ENCODE data around the gene ADAM15. TPM values are rescaled to one million over a fixed set of nuclear protein-coding genes. Genes with fewer than 3 reads are reported as not detected.

The ADAM15 gene
- total RNA-seq, 1 donor from 2014 or later, result 82.5 TPM

GRCh38 chr1:155084722-155085503, 33.8 kb downstream of the ADAM15 start:
- DNase-seq (ENCODE audit: low read depth in 2 of 2), result peak; percentile 88 to 94

GRCh38 chr1:155085504-155086127, 34.5 kb downstream of the ADAM15 start:
- DNase-seq (ENCODE audit: low read depth in 2 of 2), result peak in 1 of 2 donors; percentile 39

- DNase-seq (ENCODE audit: low read depth in 2 of 2), result peak; percentile 51 to 69
Measured at GRCh38 chr1:155086128-155086741, 35.1 kb downstream of the ADAM15 start.

- no peak for DNase-seq (ENCODE audit: low read depth in 2 of 2)
Measured at GRCh38 chr1:155086856-155087535, 35.9 kb downstream of the ADAM15 start.

GRCh38 chr1:155091071-155092051, 40.2 kb downstream of the ADAM15 start:
- DNase-seq (ENCODE audit: low read depth in 2 of 2), result peak; percentile 73 to 85

GRCh38 chr1:155092131-155092530, 41.0 kb downstream of the ADAM15 start:
- no peak for DNase-seq (ENCODE audit: low read depth in 2 of 2)

GRCh38 chr1:155092641-155093040, 41.5 kb downstream of the ADAM15 start:
- no peak for DNase-seq (ENCODE audit: low read depth in 2 of 2)

GRCh38 chr1:155093911-155094621, 43.0 kb downstream of the ADAM15 start:
- peak; percentile 59 to 78 for DNase-seq (ENCODE audit: low read depth in 2 of 2)

GRCh38 chr1:155094622-155094948, 43.5 kb downstream of the ADAM15 start:
- no peak for DNase-seq (ENCODE audit: low read depth in 2 of 2)

- no peak for DNase-seq (ENCODE audit: low read depth in 2 of 2)
Measured at GRCh38 chr1:155099331-155099730, 48.2 kb downstream of the ADAM15 start.

- DNase-seq (ENCODE audit: low read depth in 2 of 2), result no peak
Measured at GRCh38 chr1:155103325-155103724, 52.2 kb downstream of the ADAM15 start.

GRCh38 chr1:155104605-155105534, 53.8 kb downstream of the ADAM15 start:
- DNase-seq (ENCODE audit: low read depth in 2 of 2), result no peak

- peak; percentile 17 to 88 for DNase-seq (ENCODE audit: low read depth in 2 of 2)
Measured at GRCh38 chr1:155105604-155106011, 54.5 kb downstream of the ADAM15 start.

- no peak for DNase-seq (ENCODE audit: low read depth in 2 of 2)
Measured at GRCh38 chr1:155106862-155107261, 55.7 kb downstream of the ADAM15 start.

- DNase-seq (ENCODE audit: low read depth in 2 of 2), result no peak
Measured at GRCh38 chr1:155107309-155108264, 56.5 kb downstream of the ADAM15 start.

GRCh38 chr1:155108296-155108695, 57.2 kb downstream of the ADAM15 start:
- no peak for DNase-seq (ENCODE audit: low read depth in 2 of 2)

- no peak for DNase-seq (ENCODE audit: low read depth in 2 of 2)
Measured at GRCh38 chr1:155110381-155110780, 59.3 kb downstream of the ADAM15 start.

- no peak for DNase-seq (ENCODE audit: low read depth in 2 of 2)
Measured at GRCh38 chr1:155110826-155111225, 59.7 kb downstream of the ADAM15 start.

Measured in lung microvascular endothelial cell (primary cell).